MG63 (cell line): Measurements from ENCODE around the gene MAST4. TPM values are rescaled to one million over a fixed set of nuclear protein-coding genes. Genes with fewer than 3 reads are reported as not detected.

Experiments used
- DNase-seq: peaks from one replicate; pipeline ENCODE4 v3.0.0-alpha.2; 2020
- H3K27me3 ChIP-seq: fragments of 250-450 bp; sonication (Bioruptor Pico); 2 replicates; pipeline ENCODE4 v1.5.1; 2020; ENCODE audit warnings: mild to moderate bottlenecking, moderate library complexity
- H3K36me3 ChIP-seq: fragments of 250-450 bp; sonication (Bioruptor Pico); 2 replicates; pipeline ENCODE4 v1.5.1; 2020; ENCODE audit warnings: mild to moderate bottlenecking, moderate library complexity
- H3K4me3 ChIP-seq: fragments of 250-450 bp; sonication (Bioruptor Pico); 2 replicates; pipeline ENCODE4 v1.5.1; 2020; ENCODE audit warnings: mild to moderate bottlenecking, moderate library complexity
- H3K9me3 ChIP-seq: fragments of 250-450 bp; sonication (Bioruptor Pico); 2 replicates; pipeline ENCODE4 v1.5.1; 2020; ENCODE audit warnings: mild to moderate bottlenecking, moderate library complexity
- total RNA-seq: library from RNA; depleted of rRNA; stranded (reverse); fragments of >200 nt; shearing (Covaris generic); gene quantifications from 2 replicates; pipeline ENCODE4 v1.2.3, GENCODE V29; 2014; ENCODE audit warnings: low replicate concordance

MAST4 gene
- total RNA-seq, 1 experiment from 2014 or later = 0.16 TPM

DNA sequence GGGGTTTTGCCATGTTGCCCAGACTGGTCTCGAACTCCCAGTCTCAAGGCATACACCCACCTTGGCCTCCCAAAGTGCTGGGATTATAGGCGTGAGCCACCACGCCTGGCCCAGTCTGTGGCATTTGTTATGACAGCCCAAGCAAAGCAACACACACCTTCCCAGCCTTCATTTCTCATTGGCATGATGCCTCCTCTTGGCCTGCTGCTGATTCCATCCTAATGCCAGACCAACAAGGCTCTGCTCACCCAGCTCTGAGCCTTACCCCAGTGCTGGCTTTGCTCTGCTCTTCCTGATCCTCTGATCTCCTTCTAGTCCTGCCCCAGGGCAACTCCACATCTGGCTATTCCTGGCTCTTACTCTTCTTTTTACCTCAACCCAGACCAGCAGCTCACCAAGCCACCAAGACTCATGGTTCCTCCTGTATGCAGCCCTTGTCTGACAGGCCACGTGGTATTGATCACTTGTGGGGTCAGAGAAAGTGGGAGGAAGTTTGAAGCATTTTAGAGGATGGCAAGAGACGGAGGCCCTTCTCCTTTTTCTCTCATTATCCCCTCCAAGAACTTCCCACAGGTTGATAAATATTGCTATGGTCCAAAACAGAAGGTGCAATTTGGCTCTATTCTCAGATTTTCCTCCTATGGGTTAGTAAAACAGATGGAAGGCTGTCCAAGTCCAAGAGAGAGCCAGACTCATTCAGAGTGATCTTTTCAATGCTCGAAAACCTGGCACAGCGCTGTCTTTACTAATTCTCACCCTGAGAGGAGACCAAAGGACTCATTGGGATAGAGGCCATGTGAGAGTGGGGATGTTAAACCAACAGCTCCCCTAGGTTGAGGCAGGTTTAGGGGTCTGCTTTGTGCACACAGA, 599.4 kb downstream of the MAST4 start:
- H3K9me3 ChIP-seq = no peaks in the 10 kb centered on the region
- no peak overlapping the region for H3K4me3 ChIP-seq
- H3K36me3 ChIP-seq = no peaks in the 10 kb centered on the region
- H3K27me3 ChIP-seq = no peaks in the 10 kb centered on the region
- DNase-seq = no peak

DNA sequence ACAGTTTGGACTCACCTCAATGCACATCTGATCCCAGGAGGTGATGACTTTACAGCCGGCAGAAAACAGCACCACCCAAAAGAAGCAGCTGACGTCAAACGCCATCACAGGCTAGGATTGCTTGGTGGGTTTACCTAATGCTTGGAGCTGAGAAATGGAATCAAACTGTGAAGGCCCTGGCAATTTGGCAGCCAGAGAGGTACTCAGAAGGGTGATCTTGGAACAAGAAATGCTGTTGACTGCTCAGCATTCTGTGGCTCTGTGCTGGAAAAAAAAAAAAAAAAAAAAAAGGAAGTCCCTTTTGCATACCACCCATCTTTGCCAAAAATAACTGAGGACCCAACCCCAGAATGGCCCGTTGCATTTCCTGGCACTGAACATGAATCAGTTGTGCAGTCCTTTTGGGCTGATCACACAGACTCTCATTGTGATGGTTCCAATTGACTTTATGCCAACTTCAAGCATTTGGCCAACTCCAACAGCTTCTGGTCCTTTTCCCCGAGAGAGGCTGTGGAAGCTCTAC, 600.4 kb downstream of the MAST4 start, which contains the start of gene CD180:
Gene CD180 (minus strand): TSS at position 263 of the 523 bp plus-strand sequence. CDS start 158 bp downstream, at position 105.
- Histone ChIP-seq H3K9me3 (no peaks in the 10 kb centered on the region), H3K36me3 (no peaks in the 10 kb centered on the region), H3K4me3 (no peak within 1 kb of the TSS), H3K27me3 (no peaks in the 10 kb centered on the region)
- DNase-seq = peak; percentile 0

DNA sequence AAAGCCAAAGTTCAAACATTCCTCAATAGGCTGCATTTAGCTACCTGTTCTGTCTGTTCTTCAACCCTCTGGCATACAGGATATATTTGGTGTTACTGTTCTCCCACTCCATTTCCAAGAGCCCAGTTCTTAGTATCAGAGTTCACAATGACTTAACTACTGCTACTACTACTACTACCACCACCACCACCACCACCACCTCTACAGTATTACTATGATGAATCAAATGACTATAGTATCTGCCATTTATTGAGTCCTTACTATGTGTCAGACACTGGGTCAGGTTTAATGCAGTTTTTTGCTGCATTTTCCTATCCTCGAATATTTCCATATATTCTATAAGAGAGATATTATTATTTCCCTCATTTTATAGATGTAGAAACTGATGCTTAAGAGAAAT, 601.3 kb downstream of the MAST4 start:
- Histone ChIP-seq H3K27me3 (no peaks in the 10 kb centered on the region), H3K4me3 (no peak overlapping the region), H3K9me3 (no peaks in the 10 kb centered on the region), H3K36me3 (no peaks in the 10 kb centered on the region)
- DNase-seq = no peak

DNA sequence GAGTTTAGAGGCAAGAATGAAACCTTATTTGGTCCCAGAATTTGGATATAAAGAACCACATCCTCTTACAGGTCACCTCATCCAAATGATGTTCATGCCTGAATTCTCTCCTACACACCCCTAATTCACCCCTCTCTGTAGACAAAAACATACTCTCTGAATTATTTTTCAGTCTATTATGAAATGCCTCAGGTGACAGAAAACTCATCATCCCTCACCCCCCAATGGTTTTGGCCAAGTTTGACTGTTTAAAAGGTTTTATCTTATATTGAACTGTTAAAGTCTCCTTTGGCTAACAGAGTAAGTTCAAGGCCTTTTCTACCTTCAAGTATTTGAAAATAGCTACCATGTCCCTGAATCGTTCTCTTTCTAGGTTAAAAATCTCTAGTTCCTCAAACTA, 602.7 kb downstream of the MAST4 start:
- no peak for DNase-seq
- Histone ChIP-seq H3K27me3 (no peaks in the 10 kb centered on the region), H3K36me3 (no peaks in the 10 kb centered on the region), H3K4me3 (no peak overlapping the region), H3K9me3 (no peaks in the 10 kb centered on the region)

DNA sequence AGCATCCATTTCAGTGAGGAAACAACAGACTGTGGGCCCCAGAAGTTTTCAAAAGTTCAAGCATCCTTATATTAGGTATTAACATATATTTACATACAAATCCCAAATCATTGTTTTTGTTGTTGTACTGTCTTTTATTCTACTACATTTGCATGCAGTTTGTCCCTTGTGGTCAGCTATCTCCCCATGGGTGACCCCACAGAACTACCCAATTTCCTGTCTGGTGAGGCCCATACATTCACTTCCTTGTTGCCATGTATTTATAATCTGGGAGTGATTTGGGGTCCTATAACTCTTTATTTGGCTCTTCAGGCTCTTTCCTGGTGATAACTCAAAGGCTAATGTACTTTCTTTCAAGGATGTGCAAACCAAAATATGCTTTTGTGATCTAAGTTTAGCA, 603.7 kb downstream of the MAST4 start:
- no peaks in the 10 kb centered on the region for H3K36me3 ChIP-seq
- H3K9me3 ChIP-seq = no peaks in the 10 kb centered on the region
- H3K4me3 ChIP-seq = no peak overlapping the region

DNA sequence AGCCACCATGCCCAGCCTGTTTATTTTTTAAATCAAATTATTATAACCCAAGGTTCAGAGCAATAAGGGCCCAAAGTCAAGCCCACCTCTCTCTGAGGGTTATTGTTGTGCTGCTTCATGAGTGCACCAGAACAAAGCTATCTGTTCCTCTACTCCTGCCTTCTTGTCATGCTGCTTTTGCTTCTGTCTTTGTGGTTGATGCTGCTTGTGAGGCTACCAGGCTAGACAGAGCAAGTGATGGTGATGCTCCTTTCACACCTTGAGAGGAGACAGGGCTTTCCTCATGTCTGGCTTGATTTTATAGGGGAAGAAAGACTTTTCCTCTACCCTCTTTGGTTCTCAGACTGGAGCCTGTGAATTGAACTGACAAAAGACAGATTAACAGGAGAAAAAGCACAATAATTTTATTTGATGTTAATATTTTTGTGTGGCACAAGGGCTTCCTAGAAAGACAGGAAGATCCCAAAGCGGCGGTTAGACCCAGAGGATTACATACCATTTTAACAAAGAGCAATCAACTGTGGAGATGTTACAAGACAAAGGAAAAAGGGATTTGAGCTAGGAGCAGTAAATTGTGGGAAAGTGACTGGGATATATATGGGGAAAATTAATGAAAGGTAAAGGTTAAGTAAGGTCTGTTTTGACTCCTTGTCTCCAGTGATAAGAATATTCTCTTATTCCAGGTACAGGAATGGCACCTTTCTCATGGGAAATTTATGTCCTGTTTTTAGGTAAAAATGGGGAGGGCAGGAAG, 604.8 kb downstream of the MAST4 start:
- Histone ChIP-seq H3K9me3 (no peaks in the 10 kb centered on the region), H3K4me3 (no peak overlapping the region), H3K27me3 (no peaks in the 10 kb centered on the region), H3K36me3 (no peaks in the 10 kb centered on the region)
- DNase-seq = no peak

More for the DNA sequence above, 603.7 kb downstream of the MAST4 start:
- no peak for DNase-seq
- H3K27me3 ChIP-seq = no peaks in the 10 kb centered on the region

DNA sequence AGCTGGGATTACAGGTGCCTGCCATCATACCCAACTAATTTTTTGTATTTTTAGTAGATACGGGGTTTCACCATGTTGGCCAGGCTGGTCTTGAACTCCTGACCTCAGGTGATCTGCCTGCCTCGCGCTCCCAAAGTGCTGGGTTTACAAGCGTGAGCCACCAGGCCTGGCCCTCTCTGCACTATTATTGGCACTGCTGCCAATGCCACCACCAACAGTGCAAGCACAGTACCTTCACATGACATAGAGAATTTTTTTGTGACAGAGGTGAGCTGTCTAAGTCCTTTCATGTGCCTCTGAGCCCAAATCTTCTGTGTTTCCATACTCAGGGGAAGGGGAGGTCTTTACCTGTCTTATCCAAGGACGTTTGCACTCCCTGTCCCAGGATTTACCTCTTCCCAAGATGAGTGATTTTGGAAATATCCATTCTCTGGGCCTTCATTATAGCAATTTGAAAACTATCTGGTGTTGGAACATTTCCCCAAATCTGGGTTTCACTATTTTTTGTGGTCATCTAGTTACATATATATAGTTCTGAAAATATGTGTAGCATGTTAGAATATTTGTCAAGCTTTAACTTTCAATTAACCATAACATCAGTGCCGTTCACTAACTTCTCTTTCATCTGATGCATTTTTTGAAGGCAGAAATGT, 605.8 kb downstream of the MAST4 start:
- H3K4me3 ChIP-seq = no peak overlapping the region
- H3K9me3 ChIP-seq = no peaks in the 10 kb centered on the region
- no peaks in the 10 kb centered on the region for H3K36me3 ChIP-seq
- H3K27me3 ChIP-seq = no peaks in the 10 kb centered on the region
- DNase-seq = no peak

DNA sequence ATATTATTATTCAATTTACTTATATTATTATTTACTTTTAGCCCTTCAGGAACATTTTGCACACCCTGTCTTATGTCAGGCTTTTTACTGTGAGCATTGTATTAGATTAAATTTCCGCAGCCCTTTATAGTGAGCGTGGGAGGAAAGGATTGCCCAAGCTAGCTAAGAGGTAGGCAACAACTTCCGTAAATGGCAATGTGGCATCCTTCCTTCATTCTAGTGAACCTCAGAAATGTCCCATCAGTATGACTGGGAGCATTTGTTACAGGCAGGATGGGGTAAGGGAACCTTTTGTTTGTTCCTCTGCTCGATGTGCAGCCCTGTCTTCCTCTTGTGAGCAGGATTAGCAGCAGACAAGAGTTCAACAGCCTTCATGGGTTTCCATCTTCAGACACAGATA, 606.6 kb downstream of the MAST4 start:
- H3K9me3 ChIP-seq = no peaks in the 10 kb centered on the region
- DNase-seq = no peak

DNA sequence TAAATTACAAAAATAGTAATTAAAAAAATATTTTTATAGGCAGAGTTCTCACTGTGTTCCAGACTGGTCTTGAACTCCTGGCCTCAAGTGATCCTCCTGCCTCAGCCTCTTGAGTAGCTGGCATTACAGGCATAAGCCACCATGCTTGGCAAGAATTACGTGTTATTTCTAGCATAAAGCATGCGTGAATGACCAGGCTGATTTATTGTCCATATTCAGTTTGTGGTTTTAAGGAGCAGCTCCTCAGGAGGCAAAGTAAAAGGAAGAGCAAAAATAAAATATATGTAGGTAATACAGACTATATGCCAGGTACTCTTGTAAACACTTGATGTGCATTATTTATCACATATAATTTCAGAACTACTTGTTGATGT, 607.5 kb downstream of the MAST4 start:
- Histone ChIP-seq H3K9me3 (no peaks in the 10 kb centered on the region), H3K36me3 (no peaks in the 10 kb centered on the region)
- DNase-seq = no peak

More for the DNA sequence above, 606.6 kb downstream of the MAST4 start:
- Histone ChIP-seq H3K36me3 (no peaks in the 10 kb centered on the region), H3K27me3 (no peaks in the 10 kb centered on the region), H3K4me3 (no peak overlapping the region)

DNA sequence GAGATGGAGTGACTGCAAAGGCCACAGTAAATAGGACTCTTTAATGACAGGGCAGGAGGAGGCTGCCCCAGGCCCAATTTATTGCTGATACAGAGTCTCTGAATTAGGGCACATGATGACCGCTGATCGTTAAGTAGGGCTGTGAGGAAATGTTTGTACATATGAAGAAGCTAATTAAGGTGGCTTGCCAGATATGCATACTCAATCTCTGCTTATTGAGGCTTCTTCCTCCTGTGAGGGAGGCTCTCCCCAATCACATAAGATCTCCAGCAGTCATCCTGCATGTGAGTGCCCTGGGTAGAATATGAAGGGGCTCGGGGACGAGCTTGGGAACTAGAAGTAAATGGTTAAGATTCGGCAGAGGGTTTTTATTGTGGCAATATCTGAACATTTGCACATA, 608.6 kb downstream of the MAST4 start:
- Histone ChIP-seq H3K27me3 (no peaks in the 10 kb centered on the region), H3K9me3 (no peaks in the 10 kb centered on the region)

More for the DNA sequence above, 607.5 kb downstream of the MAST4 start:
- no peaks in the 10 kb centered on the region for H3K27me3 ChIP-seq
- H3K4me3 ChIP-seq = no peak overlapping the region

DNA sequence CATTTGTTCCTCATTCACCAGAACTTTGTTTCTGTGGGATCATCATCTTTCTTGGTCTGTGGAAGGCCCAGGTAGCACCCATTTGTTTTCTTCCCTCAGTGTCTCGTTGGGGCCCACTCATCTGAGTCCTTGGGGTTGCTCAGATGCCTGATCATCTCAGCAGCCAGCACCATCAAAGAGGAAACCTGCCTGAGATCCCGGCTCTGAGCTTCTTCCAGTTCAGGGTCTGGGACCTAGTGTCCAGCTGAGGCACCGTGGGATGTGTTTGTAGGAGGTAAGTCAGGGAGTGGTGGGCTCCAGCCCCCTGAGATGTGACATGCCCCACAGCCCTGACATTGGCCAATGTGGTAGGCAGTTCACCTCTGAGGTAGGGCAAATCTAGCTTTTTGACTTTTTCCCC, 609.8 kb downstream of the MAST4 start:
- no peaks in the 10 kb centered on the region for H3K27me3 ChIP-seq
- no peak overlapping the region for H3K4me3 ChIP-seq
- no peak for DNase-seq
- H3K9me3 ChIP-seq = no peaks in the 10 kb centered on the region
- no peaks in the 10 kb centered on the region for H3K36me3 ChIP-seq

More for the DNA sequence above, 608.6 kb downstream of the MAST4 start:
- Histone ChIP-seq H3K4me3 (no peak overlapping the region), H3K36me3 (no peaks in the 10 kb centered on the region)
- DNase-seq = no peak

DNA sequence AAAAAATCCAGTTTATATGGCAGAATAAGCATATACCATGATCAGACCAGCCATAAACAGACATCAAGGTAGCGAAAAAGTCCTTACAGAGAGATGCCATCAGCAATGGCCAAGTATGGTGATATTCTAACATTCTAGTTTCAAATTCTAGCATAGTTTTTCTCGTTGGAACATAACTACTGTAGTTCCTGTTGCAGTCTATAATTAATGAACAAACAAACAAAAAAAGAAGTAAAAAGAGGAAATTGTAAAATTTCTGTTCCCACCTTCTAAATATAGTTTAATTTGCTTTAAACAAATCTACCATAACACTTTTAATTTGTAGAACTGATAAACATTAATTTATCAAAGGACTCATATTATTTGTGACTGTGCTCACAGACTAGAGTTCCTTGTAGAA, 610.3 kb downstream of the MAST4 start:
- no peaks in the 10 kb centered on the region for H3K27me3 ChIP-seq
- H3K4me3 ChIP-seq = no peak overlapping the region
- H3K36me3 ChIP-seq = no peaks in the 10 kb centered on the region
- no peak for DNase-seq
- H3K9me3 ChIP-seq = no peaks in the 10 kb centered on the region

DNA sequence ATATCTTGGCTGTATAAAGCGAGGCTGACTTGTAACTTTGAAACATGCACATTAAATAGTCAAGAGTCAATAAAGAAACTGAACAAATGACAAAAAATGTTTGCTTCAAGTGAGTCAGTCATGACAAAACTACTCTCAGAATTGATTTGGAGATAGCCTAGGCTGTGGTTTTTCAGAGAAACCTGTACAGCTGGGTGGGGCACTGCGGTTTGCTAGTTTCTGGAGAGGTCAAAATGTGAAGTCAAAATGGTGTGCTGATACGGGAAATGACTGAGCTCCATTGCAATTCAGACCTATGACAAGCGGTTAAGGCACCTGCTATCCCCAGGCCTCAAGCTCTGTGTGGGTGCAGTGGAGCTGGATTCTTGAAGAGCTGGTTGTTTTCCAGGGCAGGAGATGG, 610.7 kb downstream of the MAST4 start:
- DNase-seq = peak; percentile 9
- Histone ChIP-seq H3K36me3 (no peaks in the 10 kb centered on the region), H3K9me3 (no peaks in the 10 kb centered on the region), H3K4me3 (no peak overlapping the region), H3K27me3 (no peaks in the 10 kb centered on the region)

DNA sequence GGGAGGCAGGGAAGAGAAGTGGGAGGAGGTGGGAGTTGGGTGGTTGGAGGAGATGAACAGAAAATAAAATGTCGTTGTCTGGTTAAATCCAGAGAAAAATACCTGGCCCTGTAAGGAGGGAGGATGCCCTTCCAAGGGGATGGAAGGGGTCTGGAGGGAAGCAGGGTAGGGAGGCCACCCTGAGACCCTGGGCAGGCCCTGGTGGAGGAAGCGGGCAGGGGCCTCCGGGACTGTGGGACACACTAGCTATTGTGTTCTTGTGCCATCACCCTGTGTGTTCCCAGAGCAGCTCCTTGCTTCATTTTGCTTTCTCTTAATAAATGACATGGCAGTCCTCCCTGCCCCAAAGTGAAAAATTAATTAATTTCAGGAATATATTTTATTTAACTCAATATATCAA, 612.2 kb downstream of the MAST4 start:
- Histone ChIP-seq H3K27me3 (no peaks in the 10 kb centered on the region), H3K9me3 (no peaks in the 10 kb centered on the region), H3K36me3 (no peaks in the 10 kb centered on the region), H3K4me3 (no peak overlapping the region)
- no peak for DNase-seq

DNA sequence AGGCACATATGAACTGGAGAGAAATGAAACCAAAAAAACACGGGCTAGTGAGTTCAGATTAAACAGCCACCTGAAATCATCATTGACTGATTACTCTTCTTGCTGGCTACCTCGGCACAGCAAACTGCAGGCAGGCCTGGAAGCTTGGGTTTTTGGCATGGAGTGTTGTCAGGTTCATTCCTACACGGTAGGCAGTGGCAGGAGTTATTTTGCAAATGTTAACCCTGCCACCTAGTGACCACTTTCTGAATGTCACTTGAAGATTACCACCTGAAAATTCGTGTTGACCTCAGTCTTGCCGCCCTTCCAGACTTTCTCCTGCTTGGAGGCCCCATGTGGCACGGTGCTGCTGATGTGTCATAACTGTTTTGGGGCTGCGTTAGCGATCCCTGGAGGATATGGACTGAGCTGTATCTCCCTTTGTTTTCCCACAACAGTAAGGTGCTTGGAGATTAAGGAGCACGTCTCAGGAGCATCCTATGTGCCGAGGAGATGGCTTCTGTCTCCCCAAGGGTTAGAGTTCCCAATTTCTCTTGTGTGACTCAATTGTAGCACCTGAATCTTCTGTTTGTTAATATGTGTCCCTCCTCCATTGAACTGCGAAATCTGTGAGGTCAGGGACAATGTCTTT, 613.1 kb downstream of the MAST4 start:
- DNase-seq = peak; percentile 57
- H3K9me3 ChIP-seq = no peaks in the 10 kb centered on the region
- H3K36me3 ChIP-seq = no peaks in the 10 kb centered on the region
- no peak overlapping the region for H3K4me3 ChIP-seq
- H3K27me3 ChIP-seq = no peaks in the 10 kb centered on the region

DNA sequence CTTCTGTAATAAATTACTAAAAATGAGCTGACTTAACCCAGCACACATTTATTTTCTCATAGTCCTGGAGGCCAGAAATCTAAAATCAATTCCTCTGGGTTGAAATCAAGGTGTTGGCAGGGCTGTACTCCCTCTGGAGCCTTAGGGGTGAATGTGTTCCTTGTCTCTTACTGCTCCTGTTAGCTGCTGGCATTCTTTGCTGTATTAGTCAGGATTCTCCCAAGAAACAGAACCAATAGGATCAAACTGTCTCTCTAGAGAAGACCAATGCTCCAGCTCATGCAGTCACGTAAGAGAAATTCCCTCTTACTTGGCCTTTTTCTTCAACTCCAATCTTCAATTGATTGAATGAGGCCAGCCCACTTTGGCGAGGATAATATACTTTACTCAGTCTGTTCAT, 615.7 kb downstream of the MAST4 start:
- Histone ChIP-seq H3K4me3 (no peak overlapping the region), H3K27me3 (no peaks in the 10 kb centered on the region), H3K36me3 (no peaks in the 10 kb centered on the region), H3K9me3 (no peaks in the 10 kb centered on the region)
- no peak for DNase-seq

DNA sequence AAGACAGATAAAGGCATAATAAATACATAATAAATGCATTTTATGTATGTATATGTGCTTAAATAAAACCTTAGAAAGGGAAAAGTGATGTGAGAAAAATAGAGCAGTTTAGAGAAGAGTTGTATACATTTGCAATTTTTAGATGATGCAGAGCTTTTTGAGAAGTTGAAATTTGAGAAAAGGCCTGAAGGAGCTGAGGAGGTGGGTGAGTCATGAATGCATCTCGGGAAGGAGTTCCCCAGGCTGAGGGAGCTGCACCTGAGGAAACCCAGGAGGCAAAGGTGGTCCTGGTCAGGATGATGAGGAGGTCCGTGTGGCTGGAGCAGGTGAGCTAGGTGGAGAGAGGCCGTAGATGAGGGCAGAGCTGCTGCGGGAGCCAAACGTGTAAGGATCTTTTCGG, 617.8 kb downstream of the MAST4 start:
- Histone ChIP-seq H3K4me3 (no peak overlapping the region), H3K9me3 (no peaks in the 10 kb centered on the region), H3K27me3 (no peaks in the 10 kb centered on the region), H3K36me3 (no peaks in the 10 kb centered on the region)
- DNase-seq = no peak
